WERI-Rb-1 (cell line): ENCODE results near the gene TGFBR3.

Experiments
- DNase-seq: peaks from one replicate; pipeline ENCODE4 v3.0.0-alpha.2; 2020
- H3K27ac ChIP-seq: fragments of 250-450 bp; sonication (Bioruptor Pico); 2 replicates; pipeline ENCODE4 v1.5.1; 2020; ENCODE audit warnings: mild to moderate bottlenecking, moderate library complexity
- H3K27me3 ChIP-seq: fragments of 250-450 bp; sonication (Bioruptor Pico); 2 replicates; pipeline ENCODE4 v1.5.1; 2021; ENCODE audit warnings: mild to moderate bottlenecking, low read depth, moderate library complexity; ENCODE audit not compliant: insufficient read depth, severe bottlenecking
- H3K36me3 ChIP-seq: fragments of 250-450 bp; sonication (Bioruptor Pico); 2 replicates; pipeline ENCODE4 v1.5.1; 2020; ENCODE audit warnings: mild to moderate bottlenecking, moderate library complexity
- H3K4me3 ChIP-seq: 2 replicates; pipeline ENCODE4 v1.5.1; 2011; ENCODE audit warnings: low read depth, mild to moderate bottlenecking, control low read depth, low read length
- H3K9me3 ChIP-seq: fragments of 250-450 bp; sonication (Bioruptor Pico); 2 replicates; pipeline ENCODE4 v1.5.1; 2021; ENCODE audit warnings: mild to moderate bottlenecking, moderate library complexity; ENCODE audit not compliant: severe bottlenecking
- CTCF ChIP-seq: IDR thresholded peaks from 2 replicates; pipeline ENCODE4 v1.5.1; 2011; ENCODE audit warnings: low read depth, mild to moderate bottlenecking, control low read depth, inconsistent platforms, low read length

The TGFBR3 gene

DNA sequence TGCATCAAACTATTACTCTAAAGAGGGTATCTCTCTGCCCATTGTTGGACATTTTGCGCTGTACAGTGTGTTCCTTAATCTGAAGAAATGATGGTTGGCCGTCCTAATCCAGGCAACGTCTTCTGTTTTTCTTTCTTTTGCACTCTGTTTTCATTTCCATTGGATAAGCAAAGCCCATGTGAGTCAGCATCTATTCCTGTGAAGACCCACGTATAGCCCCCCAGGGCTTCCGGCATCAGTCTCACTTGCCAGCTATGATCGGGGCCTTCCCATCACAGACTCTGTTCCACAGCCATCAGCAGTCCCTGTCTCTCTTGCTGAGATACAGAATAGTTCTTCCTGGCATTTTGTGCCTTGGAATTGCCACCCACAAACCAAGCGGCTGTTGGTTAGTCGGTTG lies 34.0 kb upstream of the TGFBR3 start:
- TF ChIP-seq CTCF, result no peak
- Histone ChIP-seq H3K27ac (no peak overlapping the region), H3K4me3 (no peak overlapping the region), H3K36me3 (no peaks in the 10 kb centered on the region), H3K9me3 (no peaks in the 10 kb centered on the region), H3K27me3 (no peaks in the 10 kb centered on the region)
- no peak for DNase-seq

GRCh38 chr1:91916811-91917460 lies 31.0 kb upstream of the TGFBR3 start:
- Histone ChIP-seq H3K27me3 (no peaks in the 10 kb centered on the region), H3K4me3 (no peak overlapping the region), H3K9me3 (no peaks in the 10 kb centered on the region), H3K27ac (no peak overlapping the region), H3K36me3 (no peaks in the 10 kb centered on the region)
- DNase-seq, result no peak
- TF ChIP-seq CTCF, result no peak

DNA sequence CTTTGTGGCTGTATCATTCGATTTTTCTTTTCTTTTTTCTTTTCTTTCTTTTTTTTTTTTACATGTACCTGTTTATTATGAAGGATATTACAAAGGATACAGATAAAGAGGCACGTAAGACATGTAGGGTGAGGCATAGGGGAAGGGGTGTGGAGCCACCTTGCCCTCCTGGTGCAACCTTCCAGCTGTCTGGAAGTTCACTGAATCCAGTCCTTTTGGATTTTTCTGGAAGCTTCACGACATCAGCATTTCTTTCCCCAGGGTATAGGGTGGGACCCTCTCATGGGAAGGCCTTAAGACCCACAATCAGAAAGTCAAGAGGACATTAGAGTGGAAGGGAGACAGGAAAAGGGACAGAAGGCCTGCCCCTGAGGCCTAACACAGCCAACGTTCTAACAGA lies 30.1 kb upstream of the TGFBR3 start:
- no peak for TF ChIP-seq CTCF
- no peak for DNase-seq
- no peaks in the 10 kb centered on the region for H3K9me3 ChIP-seq
- no peak overlapping the region for H3K4me3 ChIP-seq
- H3K36me3 ChIP-seq, result no peaks in the 10 kb centered on the region
- H3K27me3 ChIP-seq, result no peaks in the 10 kb centered on the region
- no peak overlapping the region for H3K27ac ChIP-seq

- Histone ChIP-seq H3K27ac (no peak overlapping the region), H3K36me3 (no peaks in the 10 kb centered on the region), H3K27me3 (no peaks in the 10 kb centered on the region), H3K4me3 (no peak overlapping the region), H3K9me3 (no peaks in the 10 kb centered on the region)
- TF ChIP-seq CTCF, result no peak
- no peak for DNase-seq
Observed at GRCh38 chr1:91913018-91913417, 27.1 kb upstream of the TGFBR3 start.

DNA sequence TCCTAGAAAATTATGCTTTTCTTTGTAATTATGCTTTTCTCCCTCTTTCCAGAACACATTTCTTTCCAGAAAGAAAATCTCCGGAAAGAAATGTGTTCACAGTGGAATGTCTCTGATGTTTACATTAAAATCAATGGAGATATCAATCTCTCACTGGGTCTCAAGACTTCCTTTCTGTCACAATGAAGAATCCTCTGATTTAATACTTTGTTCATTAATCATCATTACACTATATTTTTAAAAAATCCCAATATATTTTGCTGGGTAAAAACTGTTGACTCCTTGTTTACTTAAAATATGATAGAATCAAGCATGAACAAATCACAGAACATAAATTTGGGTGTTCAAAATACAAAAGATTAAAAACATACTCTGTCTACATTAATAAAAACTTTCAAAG lies 26.3 kb upstream of the TGFBR3 start:
- Histone ChIP-seq H3K4me3 (no peak overlapping the region), H3K36me3 (no peaks in the 10 kb centered on the region), H3K9me3 (no peaks in the 10 kb centered on the region), H3K27ac (no peak overlapping the region), H3K27me3 (no peaks in the 10 kb centered on the region)
- no peak for DNase-seq
- no peak for TF ChIP-seq CTCF

DNA sequence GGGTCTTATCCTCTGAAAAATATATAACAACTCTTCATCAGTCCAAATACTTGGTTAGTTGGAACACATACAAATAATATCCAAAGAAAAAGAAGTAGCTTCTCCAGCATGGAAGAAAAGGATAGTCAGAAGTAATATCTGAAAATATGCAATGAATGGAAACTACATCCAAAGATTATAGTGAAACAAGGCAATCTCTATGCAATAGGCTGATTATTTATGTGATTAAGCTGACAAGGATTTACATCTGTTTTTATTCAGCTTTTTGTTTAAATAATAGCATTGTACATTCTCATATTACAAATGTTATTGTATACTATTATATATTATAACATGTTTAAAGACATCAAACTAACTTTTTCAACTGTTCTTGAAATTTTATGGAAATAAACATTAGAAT lies 15.3 kb upstream of the TGFBR3 start:
- no peaks in the 10 kb centered on the region for H3K36me3 ChIP-seq
- H3K4me3 ChIP-seq, result no peak overlapping the region
- no peaks in the 10 kb centered on the region for H3K9me3 ChIP-seq
- no peak for TF ChIP-seq CTCF
- no peak for DNase-seq
- H3K27ac ChIP-seq, result no peak overlapping the region
- no peaks in the 10 kb centered on the region for H3K27me3 ChIP-seq
